ENCODE results near the gene RSL24D1. TPM values are rescaled to one million over a fixed set of nuclear protein-coding genes. Genes with fewer than 3 reads are reported as not detected.

Gene RSL24D1
- polyA plus RNA-seq, 2 donors, result 46.8 to 49.6 TPM

GRCh38 chr15:55234800-55235104, 38.0 kb upstream of the RSL24D1 start:
- H3K27ac ChIP-seq (ENCODE audit: low read depth in 2 of 2, low read length in 1 of 2), result no peak overlapping the region
- peaks cover 0 to 4% of the 10 kb centered on the region in 2 donors for H3K36me3 ChIP-seq (ENCODE audit: control insufficient read depth in 2 of 2, insufficient read depth in 2 of 2, low read length in 1 of 2)
- no peak overlapping the region for H3K4me3 ChIP-seq (ENCODE audit: low read depth in 1 of 2, low read length in 2 of 2)
- WGBS, 2 donors, result 94 to 97% methylated on average over 1 of the region's 1 CpG
- no peaks in the 10 kb centered on the region for H3K27me3 ChIP-seq (ENCODE audit: control insufficient read depth in 1 of 2, insufficient read depth in 2 of 2, low read length in 2 of 2)
- no peaks in the 10 kb centered on the region for H3K4me1 ChIP-seq (ENCODE audit: control insufficient read depth in 2 of 2, insufficient read depth in 2 of 2, low read length in 1 of 2)
- no peaks in the 10 kb centered on the region for H3K9me3 ChIP-seq (ENCODE audit: control insufficient read depth in 2 of 2, insufficient read depth in 1 of 2, low read depth in 1 of 2, low read length in 1 of 2)

- 76 to 82% methylated on average over 2 of the region's 2 CpGs for WGBS, 2 donors
- Histone ChIP-seq H3K36me3 (ENCODE audit: control insufficient read depth in 2 of 2, insufficient read depth in 2 of 2, low read length in 1 of 2) (peaks cover 0 to 4% of the 10 kb centered on the region in 2 donors), H3K4me1 (ENCODE audit: control insufficient read depth in 2 of 2, insufficient read depth in 2 of 2, low read length in 1 of 2) (no peaks in the 10 kb centered on the region), H3K27ac (ENCODE audit: low read depth in 2 of 2, low read length in 1 of 2) (no peak overlapping the region), H3K27me3 (ENCODE audit: control insufficient read depth in 1 of 2, insufficient read depth in 2 of 2, low read length in 2 of 2) (no peaks in the 10 kb centered on the region), H3K4me3 (ENCODE audit: low read depth in 1 of 2, low read length in 2 of 2) (no peak overlapping the region), H3K9me3 (ENCODE audit: control insufficient read depth in 2 of 2, insufficient read depth in 1 of 2, low read depth in 1 of 2, low read length in 1 of 2) (no peaks in the 10 kb centered on the region)
Measured at GRCh38 chr15:55234104-55234799, 37.5 kb upstream of the RSL24D1 start.

- 96 to 98% methylated on average over 1 of the region's 1 CpG for WGBS, 2 donors
- Histone ChIP-seq H3K27ac (ENCODE audit: low read depth in 2 of 2, low read length in 1 of 2) (no peak overlapping the region), H3K36me3 (ENCODE audit: control insufficient read depth in 2 of 2, insufficient read depth in 2 of 2, low read length in 1 of 2) (peaks cover 0 to 4% of the 10 kb centered on the region in 2 donors), H3K27me3 (ENCODE audit: control insufficient read depth in 1 of 2, insufficient read depth in 2 of 2, low read length in 2 of 2) (no peaks in the 10 kb centered on the region), H3K9me3 (ENCODE audit: control insufficient read depth in 2 of 2, insufficient read depth in 1 of 2, low read depth in 1 of 2, low read length in 1 of 2) (no peaks in the 10 kb centered on the region), H3K4me1 (ENCODE audit: control insufficient read depth in 2 of 2, insufficient read depth in 2 of 2, low read length in 1 of 2) (no peaks in the 10 kb centered on the region), H3K4me3 (ENCODE audit: low read depth in 1 of 2, low read length in 2 of 2) (no peak overlapping the region)
Measured at GRCh38 chr15:55231455-55231854, 34.7 kb upstream of the RSL24D1 start.

- Histone ChIP-seq H3K27ac (ENCODE audit: low read depth in 2 of 2, low read length in 1 of 2) (no peak overlapping the region), H3K36me3 (ENCODE audit: control insufficient read depth in 2 of 2, insufficient read depth in 2 of 2, low read length in 1 of 2) (peaks cover 2 to 4% of the 10 kb centered on the region in 2 donors), H3K4me1 (ENCODE audit: control insufficient read depth in 2 of 2, insufficient read depth in 2 of 2, low read length in 1 of 2) (no peaks in the 10 kb centered on the region), H3K27me3 (ENCODE audit: control insufficient read depth in 1 of 2, insufficient read depth in 2 of 2, low read length in 2 of 2) (no peaks in the 10 kb centered on the region), H3K9me3 (ENCODE audit: control insufficient read depth in 2 of 2, insufficient read depth in 1 of 2, low read depth in 1 of 2, low read length in 1 of 2) (no peaks in the 10 kb centered on the region), H3K4me3 (ENCODE audit: low read depth in 1 of 2, low read length in 2 of 2) (no peak overlapping the region)
- WGBS, 2 donors, result 88 to 93% methylated on average over 1 of the region's 1 CpG
Measured at GRCh38 chr15:55230953-55231352, 34.2 kb upstream of the RSL24D1 start.

- Histone ChIP-seq H3K4me3 (ENCODE audit: low read depth in 1 of 2, low read length in 2 of 2) (no peak overlapping the region), H3K27me3 (ENCODE audit: control insufficient read depth in 1 of 2, insufficient read depth in 2 of 2, low read length in 2 of 2) (no peaks in the 10 kb centered on the region), H3K4me1 (ENCODE audit: control insufficient read depth in 2 of 2, insufficient read depth in 2 of 2, low read length in 1 of 2) (no peaks in the 10 kb centered on the region), H3K27ac (ENCODE audit: low read depth in 2 of 2, low read length in 1 of 2) (no peak overlapping the region), H3K9me3 (ENCODE audit: control insufficient read depth in 2 of 2, insufficient read depth in 1 of 2, low read depth in 1 of 2, low read length in 1 of 2) (no peaks in the 10 kb centered on the region), H3K36me3 (ENCODE audit: control insufficient read depth in 2 of 2, insufficient read depth in 2 of 2, low read length in 1 of 2) (peaks cover 2 to 4% of the 10 kb centered on the region in 2 donors)
- 61 to 65% methylated on average over 3 of the region's 3 CpGs for WGBS, 2 donors
Measured at GRCh38 chr15:55230051-55230670, 33.4 kb upstream of the RSL24D1 start.

GRCh38 chr15:55226127-55226526, 29.4 kb upstream of the RSL24D1 start:
- H3K4me1 ChIP-seq (ENCODE audit: control insufficient read depth in 2 of 2, insufficient read depth in 2 of 2, low read length in 1 of 2), result no peaks in the 10 kb centered on the region
- H3K4me3 ChIP-seq (ENCODE audit: low read depth in 1 of 2, low read length in 2 of 2), result no peak overlapping the region
- H3K27ac ChIP-seq (ENCODE audit: low read depth in 2 of 2, low read length in 1 of 2), result no peak overlapping the region
- 95 to 100% methylated on average over 2 of the region's 2 CpGs for WGBS, 2 donors
- H3K36me3 ChIP-seq (ENCODE audit: control insufficient read depth in 2 of 2, insufficient read depth in 2 of 2, low read length in 1 of 2), result peaks cover 2 to 4% of the 10 kb centered on the region in 2 donors
- no peaks in the 10 kb centered on the region for H3K9me3 ChIP-seq (ENCODE audit: control insufficient read depth in 2 of 2, insufficient read depth in 1 of 2, low read depth in 1 of 2, low read length in 1 of 2)
- no peaks in the 10 kb centered on the region for H3K27me3 ChIP-seq (ENCODE audit: control insufficient read depth in 1 of 2, insufficient read depth in 2 of 2, low read length in 2 of 2)

GRCh38 chr15:55224892-55225291, 28.2 kb upstream of the RSL24D1 start:
- Histone ChIP-seq H3K36me3 (ENCODE audit: control insufficient read depth in 2 of 2, insufficient read depth in 2 of 2, low read length in 1 of 2) (peaks cover 0 to 2% of the 10 kb centered on the region in 2 donors), H3K27ac (ENCODE audit: low read depth in 2 of 2, low read length in 1 of 2) (no peak overlapping the region), H3K27me3 (ENCODE audit: control insufficient read depth in 1 of 2, insufficient read depth in 2 of 2, low read length in 2 of 2) (no peaks in the 10 kb centered on the region), H3K9me3 (ENCODE audit: control insufficient read depth in 2 of 2, insufficient read depth in 1 of 2, low read depth in 1 of 2, low read length in 1 of 2) (no peaks in the 10 kb centered on the region), H3K4me3 (ENCODE audit: low read depth in 1 of 2, low read length in 2 of 2) (no peak overlapping the region), H3K4me1 (ENCODE audit: control insufficient read depth in 2 of 2, insufficient read depth in 2 of 2, low read length in 1 of 2) (no peaks in the 10 kb centered on the region)

- no peaks in the 10 kb centered on the region for H3K4me1 ChIP-seq (ENCODE audit: control insufficient read depth in 2 of 2, insufficient read depth in 2 of 2, low read length in 1 of 2)
- H3K27ac ChIP-seq (ENCODE audit: low read depth in 2 of 2, low read length in 1 of 2), result no peak overlapping the region
Measured at GRCh38 chr15:55222588-55222987, 25.8 kb upstream of the RSL24D1 start.

GRCh38 chr15:55221090-55222011, 24.6 kb upstream of the RSL24D1 start:
- Histone ChIP-seq H3K27me3 (ENCODE audit: control insufficient read depth in 1 of 2, insufficient read depth in 2 of 2, low read length in 2 of 2) (no peaks in the 10 kb centered on the region), H3K4me1 (ENCODE audit: control insufficient read depth in 2 of 2, insufficient read depth in 2 of 2, low read length in 1 of 2) (no peaks in the 10 kb centered on the region), H3K27ac (ENCODE audit: low read depth in 2 of 2, low read length in 1 of 2) (peak overlapping the region; percentile 35 to 50), H3K9me3 (ENCODE audit: control insufficient read depth in 2 of 2, insufficient read depth in 1 of 2, low read depth in 1 of 2, low read length in 1 of 2) (no peaks in the 10 kb centered on the region), H3K4me3 (ENCODE audit: low read depth in 1 of 2, low read length in 2 of 2) (no peak overlapping the region), H3K36me3 (ENCODE audit: control insufficient read depth in 2 of 2, insufficient read depth in 2 of 2, low read length in 1 of 2) (peaks cover 0 to 2% of the 10 kb centered on the region in 2 donors)
- 59 to 64% methylated on average over 6 of the region's 6 CpGs for WGBS, 2 donors

More at GRCh38 chr15:55222588-55222987, 25.8 kb upstream of the RSL24D1 start:
- H3K36me3 ChIP-seq (ENCODE audit: control insufficient read depth in 2 of 2, insufficient read depth in 2 of 2, low read length in 1 of 2), result peaks cover 0 to 2% of the 10 kb centered on the region in 2 donors
- no peak overlapping the region for H3K4me3 ChIP-seq (ENCODE audit: low read depth in 1 of 2, low read length in 2 of 2)
- no peaks in the 10 kb centered on the region for H3K27me3 ChIP-seq (ENCODE audit: control insufficient read depth in 1 of 2, insufficient read depth in 2 of 2, low read length in 2 of 2)
- H3K9me3 ChIP-seq (ENCODE audit: control insufficient read depth in 2 of 2, insufficient read depth in 1 of 2, low read depth in 1 of 2, low read length in 1 of 2), result no peaks in the 10 kb centered on the region
